Stimulated activated CD8-positive, alpha-beta memory T cell treated with anti-CD3 and anti-CD28 coated beads, Interleukin-15, amount 100 ng/mL, for 4 hours (primary cell): ENCODE results near the gene VPS8.

Experiments used
- DNase-seq, 2 donors: peaks; one replicate each; pipeline ENCODE4 v3.0.0-alpha.2; 2020; ENCODE audit warnings: low read depth in 2 of 2

The VPS8 gene

GRCh38 chr3:185056908-185057307 is 244.9 kb downstream of the VPS8 start:
- DNase-seq = no peak

GRCh38 chr3:185057829-185058228 is 245.9 kb downstream of the VPS8 start:
- no peak for DNase-seq

GRCh38 chr3:185058796-185059195 is 246.8 kb downstream of the VPS8 start:
- DNase-seq = no peak

- no peak for DNase-seq
Measured at GRCh38 chr3:185059766-185060165, 247.8 kb downstream of the VPS8 start.

- DNase-seq = no peak
Measured at GRCh38 chr3:185060655-185061054, 248.7 kb downstream of the VPS8 start.

GRCh38 chr3:185062191-185062590 is 250.2 kb downstream of the VPS8 start:
- DNase-seq = no peak

GRCh38 chr3:185063431-185063830 is 251.5 kb downstream of the VPS8 start:
- DNase-seq = no peak

- no peak for DNase-seq
Measured at GRCh38 chr3:185065059-185065458, 253.1 kb downstream of the VPS8 start.

- no peak for DNase-seq
Measured at GRCh38 chr3:185066251-185066650, 254.3 kb downstream of the VPS8 start.

GRCh38 chr3:185067173-185067572 is 255.2 kb downstream of the VPS8 start:
- no peak for DNase-seq

GRCh38 chr3:185069037-185070030 is 257.4 kb downstream of the VPS8 start:
- no peak for DNase-seq

- no peak for DNase-seq
Measured at GRCh38 chr3:185070491-185071286, 258.7 kb downstream of the VPS8 start.

GRCh38 chr3:185071287-185071800 is 259.4 kb downstream of the VPS8 start:
- DNase-seq = no peak

GRCh38 chr3:185075547-185075946 is 263.6 kb downstream of the VPS8 start:
- DNase-seq = no peak

- no peak for DNase-seq
Measured at GRCh38 chr3:185076219-185076618, 264.3 kb downstream of the VPS8 start.

GRCh38 chr3:185079625-185080024 is 267.7 kb downstream of the VPS8 start:
- DNase-seq = no peak

- no peak for DNase-seq
Measured at GRCh38 chr3:185081521-185081920, 269.6 kb downstream of the VPS8 start.

- no peak for DNase-seq
Measured at GRCh38 chr3:185082149-185082548, 270.2 kb downstream of the VPS8 start.

GRCh38 chr3:185082829-185083228 is 270.9 kb downstream of the VPS8 start:
- no peak for DNase-seq

GRCh38 chr3:185084402-185084801 is 272.4 kb downstream of the VPS8 start:
- DNase-seq = no peak

- DNase-seq = no peak
Measured at GRCh38 chr3:185084901-185085300, 272.9 kb downstream of the VPS8 start.

- DNase-seq = no peak
Measured at GRCh38 chr3:185087419-185087818, 275.5 kb downstream of the VPS8 start.
